Measurements from ENCODE around the gene PPP2R3A.
"Not testable (repeated sequence)": the region's sequence is repeated elsewhere in the genome, so short reads cannot be mapped to it uniquely, and the experiment has no call there.

Gene PPP2R3A

DNA sequence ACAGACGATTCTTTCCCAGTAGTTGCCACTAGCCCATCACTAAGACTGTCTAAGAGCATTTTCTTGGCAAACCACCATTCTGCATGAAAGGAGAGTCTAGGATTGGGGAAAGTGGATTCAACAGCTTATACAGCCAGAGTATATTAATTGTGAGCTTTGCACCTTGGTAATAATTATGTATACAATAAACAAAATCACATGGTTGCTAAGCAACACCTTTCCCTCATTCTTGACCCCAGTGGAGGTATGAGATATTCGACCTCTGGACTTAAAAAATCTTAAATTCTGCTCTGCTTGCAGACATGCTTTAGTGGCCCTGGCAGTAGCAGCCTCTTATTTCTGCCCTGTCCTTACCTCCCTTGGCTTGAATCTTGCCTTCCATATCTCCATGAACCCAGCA lies 73.1 kb downstream of the PPP2R3A start:
- DNase-seq: no peak

GRCh38 chr3:136042608-136043221 lies 77.2 kb downstream of the PPP2R3A start:
- no peak for DNase-seq

DNA sequence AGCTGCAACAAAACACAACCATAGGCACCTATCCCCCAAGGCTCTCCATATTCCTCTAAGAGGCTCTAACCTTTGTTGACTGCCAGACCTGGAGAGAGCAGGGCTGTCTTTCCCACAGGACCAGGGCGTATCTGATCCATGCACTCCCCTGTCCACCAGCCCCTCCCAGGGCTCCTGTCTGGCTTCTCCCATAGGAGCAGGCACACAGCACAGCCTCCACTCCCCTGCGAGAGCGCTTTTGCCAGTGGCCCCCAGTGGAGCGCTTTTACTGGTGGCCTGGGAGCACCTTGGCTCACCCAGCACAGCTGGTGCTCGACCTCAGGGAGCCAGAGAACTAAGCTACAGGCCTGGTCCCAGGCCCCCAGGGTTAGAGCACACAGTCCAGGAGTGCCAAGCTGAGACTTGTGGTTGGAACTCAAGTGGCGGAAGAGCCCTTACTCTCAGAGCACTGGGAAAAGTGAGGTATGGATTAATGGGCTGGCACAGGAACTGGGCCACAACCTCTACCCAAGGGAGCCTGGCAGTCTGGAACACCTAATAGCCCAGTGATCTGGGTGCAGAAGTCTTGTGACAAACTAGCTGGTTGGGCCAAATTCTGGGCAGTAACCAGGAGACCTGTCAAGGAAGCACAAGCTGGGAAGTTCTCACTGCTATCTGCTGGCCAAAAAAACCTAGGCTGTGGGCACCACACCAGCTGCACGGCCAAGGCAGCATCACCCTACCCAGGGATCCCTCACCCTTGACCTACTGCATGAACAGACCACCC lies 79.6 kb downstream of the PPP2R3A start:
- DNase-seq: no peak

- DNase-seq: no peak
These were observed 82.5 kb downstream of the PPP2R3A start for GRCh38 chr3:136048068-136048467.

DNA sequence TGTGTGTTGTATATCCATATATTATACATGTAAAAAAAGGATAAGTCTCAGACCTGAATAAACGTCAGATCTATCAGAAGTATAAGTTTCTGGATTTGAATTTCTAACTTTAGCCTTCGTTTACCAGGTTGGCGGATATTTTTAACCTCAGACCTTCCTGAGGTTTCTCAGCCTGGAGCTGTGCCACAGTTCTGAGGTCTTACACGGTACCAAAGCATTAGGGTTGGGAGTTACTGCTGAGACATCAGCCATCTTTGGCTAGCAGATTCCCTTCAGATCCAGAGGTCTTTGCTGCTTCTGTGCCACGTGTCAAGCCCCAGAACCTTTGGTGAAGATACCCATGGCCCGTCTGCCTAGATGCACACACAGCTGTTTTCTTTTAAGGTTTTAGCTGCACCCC lies 84.7 kb downstream of the PPP2R3A start:
- no peak for DNase-seq

- no peak for DNase-seq
These were observed 90.0 kb downstream of the PPP2R3A start for GRCh38 chr3:136055491-136055890.

DNA sequence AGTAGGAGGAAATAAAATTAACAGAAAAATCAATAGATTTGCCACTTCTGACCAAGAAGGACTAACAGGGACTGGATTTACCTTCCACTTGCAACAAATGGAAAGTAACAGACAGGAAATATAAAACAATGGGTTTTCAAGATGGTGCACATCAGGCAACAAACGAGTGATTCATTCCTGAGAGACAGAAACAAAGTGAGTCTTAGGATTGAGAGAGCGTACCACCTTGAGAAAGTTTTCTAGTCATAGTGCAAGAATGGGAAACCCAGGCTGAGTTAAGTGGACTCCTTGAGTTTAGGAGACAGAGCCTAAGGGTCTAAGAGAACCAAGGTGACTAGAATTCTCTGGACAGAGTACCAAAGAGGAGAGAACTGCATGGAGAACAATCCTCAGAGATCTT lies 101.7 kb downstream of the PPP2R3A start:
- DNase-seq: no peak

GRCh38 chr3:136068708-136069107 lies 103.2 kb downstream of the PPP2R3A start:
- DNase-seq: no peak

DNA sequence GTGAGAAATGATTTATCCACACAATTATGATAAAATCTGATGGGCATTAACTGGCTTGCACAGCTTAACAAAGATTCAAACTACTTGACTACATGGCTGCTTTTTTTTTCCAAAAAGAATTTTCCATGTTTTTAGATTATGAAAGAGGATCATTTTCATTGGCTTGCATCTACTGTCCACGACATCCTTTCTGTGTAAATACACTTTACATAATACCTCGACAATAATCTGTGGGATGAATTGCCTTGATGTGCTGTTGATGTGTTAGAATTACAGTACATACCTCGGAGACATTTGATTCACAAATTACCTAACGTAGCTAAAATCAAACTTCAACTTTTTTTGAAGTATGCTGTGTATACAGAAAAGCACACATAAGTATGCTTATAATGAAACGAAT lies 104.4 kb downstream of the PPP2R3A start:
- DNase-seq: no peak

GRCh38 chr3:136070334-136070733 lies 104.8 kb downstream of the PPP2R3A start:
- no peak for DNase-seq

GRCh38 chr3:136070953-136071949 lies 105.7 kb downstream of the PPP2R3A start:
- DNase-seq: no peak

DNA sequence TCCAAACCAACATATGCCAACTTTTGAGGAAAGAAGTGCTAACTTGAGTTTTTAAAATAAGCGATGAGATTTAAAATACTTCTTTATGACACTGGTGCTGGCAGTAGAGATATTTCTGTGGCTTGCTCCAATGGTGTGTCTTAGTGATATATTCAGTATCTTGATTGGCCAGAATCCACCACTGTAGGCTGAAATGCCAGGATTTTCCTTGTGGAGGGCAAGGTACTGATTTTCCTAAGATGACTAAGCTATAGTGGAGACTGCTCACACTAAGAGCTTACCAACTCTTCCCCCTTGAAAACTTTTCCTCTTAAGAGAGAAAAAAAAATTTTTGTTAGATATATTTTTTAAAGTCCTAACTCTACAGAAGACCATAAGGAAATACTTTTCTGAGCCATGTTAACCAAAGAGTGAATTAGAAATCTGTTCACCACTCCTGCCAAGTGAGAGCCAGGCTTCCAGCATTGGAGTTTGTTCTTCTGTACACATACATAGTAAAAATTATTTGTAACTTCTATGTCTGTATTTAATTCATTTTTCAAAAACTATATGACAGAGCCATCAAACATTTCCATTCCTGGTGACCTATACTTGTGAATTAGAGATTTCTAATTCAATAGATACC lies 109.1 kb downstream of the PPP2R3A start:
- no peak for DNase-seq

- peak; percentile 69 for DNase-seq
These were observed 109.8 kb downstream of the PPP2R3A start for GRCh38 chr3:136075218-136075808.

GRCh38 chr3:136075811-136076210 lies 110.3 kb downstream of the PPP2R3A start:
- DNase-seq: no peak

- no peak for DNase-seq
These were observed 113.2 kb downstream of the PPP2R3A start for GRCh38 chr3:136078421-136079364.

GRCh38 chr3:136083641-136084382 lies 118.3 kb downstream of the PPP2R3A start:
- DNase-seq: not testable (repeated sequence)

DNA sequence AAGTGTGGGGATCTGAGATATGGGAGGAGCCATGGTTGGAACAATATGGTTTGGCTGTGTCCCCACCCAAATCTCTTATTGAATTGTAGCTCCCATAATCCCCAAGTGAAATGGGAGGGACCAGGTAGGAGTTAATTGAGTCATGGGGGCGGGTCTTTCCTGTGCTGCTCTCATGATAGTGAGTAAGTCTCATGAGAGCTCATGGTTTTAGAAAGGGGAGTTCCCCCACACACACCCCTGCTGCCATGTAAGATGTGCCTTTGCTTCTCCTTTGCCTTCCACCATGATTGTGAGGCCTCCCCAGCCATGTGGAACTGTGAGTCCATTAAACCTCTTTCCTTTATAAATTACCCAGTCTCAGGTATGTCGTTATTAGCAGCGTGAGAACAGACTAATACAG lies 119.5 kb downstream of the PPP2R3A start:
- not testable (repeated sequence) for DNase-seq

DNA sequence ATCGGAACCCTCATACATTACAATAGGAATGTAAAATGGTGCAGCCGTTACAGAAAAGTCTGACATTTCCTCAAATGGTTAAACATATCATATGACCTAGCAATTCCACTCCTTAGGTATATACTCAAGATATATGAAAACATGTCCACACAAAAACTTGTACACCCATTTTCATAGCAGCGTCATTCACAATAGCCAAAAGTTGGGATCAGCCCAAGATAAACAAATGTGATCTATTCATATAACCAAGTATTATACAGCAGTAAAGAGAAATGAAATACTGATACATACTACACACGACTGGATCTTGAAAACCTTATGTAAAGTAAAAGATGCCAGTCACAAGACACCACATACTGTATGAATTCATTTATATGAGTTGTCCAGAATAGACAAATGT lies 128.2 kb downstream of the PPP2R3A start:
- DNase-seq: no peak

DNA sequence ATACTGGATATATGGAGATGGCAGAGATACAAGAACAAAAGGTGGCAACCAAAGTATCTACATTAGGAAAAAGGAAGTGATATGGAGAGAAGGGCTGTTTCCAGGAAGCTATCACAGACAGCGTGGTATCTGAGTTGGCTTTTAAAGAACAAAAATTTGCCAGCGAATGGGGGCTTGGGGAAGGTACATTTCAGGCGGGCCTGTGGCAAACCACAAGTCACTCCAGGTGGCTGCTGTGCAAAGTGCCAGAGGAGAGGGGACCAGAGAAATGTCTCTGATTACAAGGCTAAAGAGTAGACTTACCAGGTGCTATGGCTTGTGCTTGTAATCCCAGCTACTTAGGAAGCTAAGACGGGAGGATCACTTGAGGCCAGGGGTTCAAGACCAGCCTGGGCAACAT lies 139.5 kb downstream of the PPP2R3A start:
- no peak for DNase-seq

GRCh38 chr3:136106101-136106500 lies 140.6 kb downstream of the PPP2R3A start:
- no peak for DNase-seq

GRCh38 chr3:136109499-136109898 lies 144.0 kb downstream of the PPP2R3A start:
- DNase-seq: no peak

Data from T-helper 9 cell (primary cell).